A549 (cell line): ENCODE data around the gene PLCL1. TPM values are rescaled to one million over a fixed set of nuclear protein-coding genes. Genes with fewer than 3 reads are reported as not detected.

ENCODE experiments used
- ATAC-seq, 2 experiments: fragments of 200-7000 bp in 1 of 2; fragments of >200 bp in 1 of 2; cut with Nextera tagmentation in 1 of 2; cut with Tn5 transposase in 1 of 2; 3 replicates each; pipeline versions ENCODE4 v1.8.0 to v1.9.1; 2018 to 2020; ENCODE audit warnings: mild to moderate bottlenecking in 1 of 2, moderate library complexity in 1 of 2
- CTCF ChIA-PET: fragments of 300-600 bp; sonication (Branson Sonifier 250); formaldehyde crosslinking; extraction: SDS; loops from one replicate; lab custom pipeline; 2021; ENCODE audit warnings: antibody characterized with exemption, inconsistent platforms; lab: Yijun Ruan, JAX
- POLR2A ChIA-PET: fragments of 350-600 bp; formaldehyde crosslinking; extraction: SDS; loops from one replicate; lab custom pipeline; 2021; ENCODE audit warnings: antibody characterized with exemption, inconsistent platforms; lab: Yijun Ruan, JAX
- DNase-seq, 2 experiments: peaks; one replicate each; pipeline versions ENCODE4 v3.0.0 to v3.0.0-alpha.2; 2011 to 2016; ENCODE audit warnings: low read depth in 1 of 2, low spot score in 1 of 2
- FAIRE-seq: peaks from 2 replicates; lab custom pipeline; 2011; peaks lifted over from hg19 to GRCh38; lab: Jason Lieb, UNC
- H3K27ac ChIP-seq, 2 experiments: fragments of >200 bp; sonication (Bioruptor Twin); formaldehyde crosslinking; 3 replicates each; pipeline ENCODE4 v1.5.1; 2016 to 2017
- H3K4me1 ChIP-seq: fragments of >200 bp; sonication (Bioruptor Twin); formaldehyde crosslinking; 3 replicates; pipeline ENCODE4 v1.6.1; 2016
- H3K4me2 ChIP-seq: fragments of >200 bp; sonication (Bioruptor Twin); formaldehyde crosslinking; 3 replicates; pipeline ENCODE4 v1.6.1; 2016
- H3K4me3 ChIP-seq: fragments of >200 bp; sonication (Bioruptor Twin); formaldehyde crosslinking; 3 replicates; pipeline ENCODE4 v1.5.1; 2016
- H3K9me3 ChIP-seq: fragments of >200 bp; sonication (Bioruptor Twin); formaldehyde crosslinking; 3 replicates; pipeline ENCODE4 v1.6.1; 2016
- ATOH8 ChIP-seq: fragments of 250-450 bp; sonication (Bioruptor Pico); IDR thresholded peaks from 2 replicates; pipeline ENCODE4 v1.5.0; 2020; ENCODE audit warnings: low read depth, mild to moderate bottlenecking, moderate library complexity
- CEBPB ChIP-seq, 2 experiments: fragments of >200 bp in 1 of 2; sonication (Bioruptor Twin) in 1 of 2; formaldehyde crosslinking in 1 of 2; IDR thresholded peaks; 2 replicates each; pipeline ENCODE4 v1.6.1; 2012 to 2016
- FOSB ChIP-seq: fragments of 250-450 bp; sonication (Bioruptor Pico); IDR thresholded peaks from 2 replicates; pipeline ENCODE4 v1.5.0; 2020; ENCODE audit warnings: mild to moderate bottlenecking, moderate library complexity
- FOSL2 ChIP-seq, 2 experiments: fragments of 450-650 bp in 1 of 2; fragments of >200 bp in 1 of 2; sonication (Bioruptor Twin) in 1 of 2; formaldehyde crosslinking; IDR thresholded peaks; 2 replicates each; pipeline versions ENCODE4 v1.5.0 to v1.6.1; 2016 to 2020; ENCODE audit warnings: mild to moderate bottlenecking in 1 of 2, moderate library complexity in 1 of 2
- FOXS1 ChIP-seq: fragments of 250-450 bp; sonication (Bioruptor Pico); IDR thresholded peaks from 2 replicates; pipeline ENCODE4 v1.5.0; 2020; ENCODE audit warnings: mild to moderate bottlenecking, moderate library complexity
- GATA3 ChIP-seq: IDR thresholded peaks from 2 replicates; pipeline ENCODE4 v1.6.1; 2012; ENCODE audit warnings: borderline replicate concordance
- HDAC2 ChIP-seq: fragments of 200-600 bp; sonication (generic); IDR thresholded peaks from 2 replicates; pipeline ENCODE4 v1.6.1; 2016
- HES2 ChIP-seq: fragments of >200 bp; sonication (Bioruptor Twin); formaldehyde crosslinking; IDR thresholded peaks from 2 replicates; pipeline ENCODE4 v1.6.1; 2016
- HEYL ChIP-seq: fragments of 250-450 bp; sonication (Bioruptor Pico); IDR thresholded peaks from 2 replicates; pipeline ENCODE4 v1.8.0; 2021; ENCODE audit warnings: mild to moderate bottlenecking, moderate library complexity
- HOXB5 ChIP-seq: fragments of 250-450 bp; sonication (Bioruptor Pico); IDR thresholded peaks from 2 replicates; pipeline ENCODE4 v1.5.0; 2020; ENCODE audit warnings: mild to moderate bottlenecking, moderate library complexity
- JUNB ChIP-seq: fragments of >200 bp; sonication (Bioruptor Twin); formaldehyde crosslinking; IDR thresholded peaks from 2 replicates; pipeline ENCODE4 v1.6.1; 2016
- KDM1A ChIP-seq: fragments of 200-600 bp; sonication (generic); IDR thresholded peaks from 2 replicates; pipeline ENCODE4 v1.6.1; 2016; ENCODE audit warnings: low read depth, mild to moderate bottlenecking
- MAFK ChIP-seq: fragments of 450-650 bp; IDR thresholded peaks from 2 replicates; pipeline ENCODE4 v1.6.1; 2014; ENCODE audit not compliant: partially characterized antibody
- MAZ ChIP-seq: fragments of 150-350 bp; IDR thresholded peaks from 2 replicates; pipeline ENCODE4 v1.6.1; 2014; ENCODE audit warnings: antibody characterized with exemption, low read depth, low read length, borderline replicate concordance
- MYC ChIP-seq: IDR thresholded peaks from 2 replicates; pipeline ENCODE4 v1.6.1; 2012; ENCODE audit warnings: mild to moderate bottlenecking, inconsistent platforms, low read length, improper control_type of control experiment, borderline replicate concordance
- NPAS2 ChIP-seq: fragments of 250-450 bp; sonication (Bioruptor Pico); IDR thresholded peaks from 2 replicates; pipeline ENCODE4 v1.8.0; 2022; ENCODE audit warnings: mild to moderate bottlenecking, moderate library complexity, borderline replicate concordance
- NR3C1 ChIP-seq: fragments of >200 bp; sonication (Bioruptor Twin); formaldehyde crosslinking; IDR thresholded peaks from 3 replicates; pipeline ENCODE4 v1.6.1; 2017
- PBX3 ChIP-seq: IDR thresholded peaks from 2 replicates; pipeline ENCODE4 v1.6.1; 2012
- RAD21 ChIP-seq, 2 experiments: fragments of >200 bp in 1 of 2; sonication (Bioruptor Twin) in 1 of 2; formaldehyde crosslinking in 1 of 2; IDR thresholded peaks in 1 of 2; conservative IDR thresholded peaks in 1 of 2; 2 replicates in 1 of 2; 3 replicates in 1 of 2; pipeline ENCODE4 v1.6.1; 2012 to 2018; ENCODE audit warnings: inconsistent platforms in 1 of 2
- RARB ChIP-seq: fragments of 250-450 bp; sonication (Bioruptor Pico); IDR thresholded peaks from 2 replicates; pipeline ENCODE4 v1.8.0; 2021; ENCODE audit warnings: mild to moderate bottlenecking, moderate library complexity
- RCOR1 ChIP-seq: fragments of 150-350 bp; IDR thresholded peaks from 2 replicates; pipeline ENCODE4 v1.6.1; 2014; ENCODE audit warnings: antibody characterized with exemption, low read length, low read depth
- RFX5 ChIP-seq: fragments of 450-650 bp; IDR thresholded peaks from 2 replicates; pipeline ENCODE4 v1.7.1; 2014; ENCODE audit warnings: antibody characterized with exemption, mild to moderate bottlenecking, moderate library complexity
- RNF2 ChIP-seq: fragments of 200-600 bp; sonication (generic); IDR thresholded peaks from 2 replicates; pipeline ENCODE4 v1.6.1; 2016; ENCODE audit warnings: low read depth, mild to moderate bottlenecking, antibody characterized with exemption, moderate library complexity, borderline replicate concordance
- SMC3 ChIP-seq: fragments of >200 bp; sonication (Bioruptor Twin); formaldehyde crosslinking; IDR thresholded peaks from 3 replicates; pipeline ENCODE4 v1.6.1; 2018; ENCODE audit warnings: inconsistent platforms
- TFCP2L1 ChIP-seq: fragments of 250-450 bp; sonication (Bioruptor Pico); IDR thresholded peaks from 2 replicates; pipeline ENCODE4 v1.5.0; 2021; ENCODE audit warnings: mild to moderate bottlenecking
- ZC3H11A ChIP-seq: fragments of 450-650 bp; IDR thresholded peaks from 2 replicates; pipeline ENCODE4 v1.6.1; 2014; ENCODE audit warnings: antibody characterized with exemption, mild to moderate bottlenecking
- ZNF302 ChIP-seq: fragments of 250-450 bp; sonication (Bioruptor Pico); IDR thresholded peaks from 2 replicates; pipeline ENCODE4 v1.9.0; 2021; ENCODE audit warnings: inconsistent platforms, mild to moderate bottlenecking, moderate library complexity
- WGBS: methylation state at CpG from one replicate; pipeline ENCODE4 v1.1.6; 2017; ENCODE audit errors: missing lambda C conversion rate; 5-methylcytosine and 5-hydroxymethylcytosine counted together
- polyA plus RNA-seq, 4 experiments: library from polyadenylated mRNA; depleted of rRNA in 3 of 4; stranded (reverse); fragments of >200 nt; fragmentation: RNase III in 1 of 4; extraction: RNeasy Plus Mini Kit Qiagen cat#74134 plus additional on column Dnase treatment in 1 of 4; gene quantifications; 2 replicates in 3 of 4; 3 replicates in 1 of 4; pipeline ENCODE4 v1.2.3, GENCODE V29; 2011 to 2017

Gene PLCL1
- polyA plus RNA-seq, 2 of the 4 experiments (the other 2 are of a cell fraction), result 0.03 TPM

GRCh38 chr2:197885126-197885525, 80.7 kb downstream of the PLCL1 start:
- ChIA-PET CTCF (no interaction called here), POLR2A (no interaction called here)
- TF ChIP-seq ZC3H11A (no peak), RARB (no peak), RNF2 (no peak)
- DNase-seq, result no peak
- Histone ChIP-seq H3K27ac (no peak overlapping the region), H3K4me2 (no peak overlapping the region), H3K9me3 (no peaks in the 10 kb centered on the region), H3K4me1 (no peaks in the 10 kb centered on the region), H3K4me3 (no peak overlapping the region)
- no peak for FAIRE-seq
- ATAC-seq, result no peak
- WGBS, result 63% methylated on average over 3 of the region's 3 CpGs

- Histone ChIP-seq H3K27ac (no peak overlapping the region), H3K4me2 (no peak overlapping the region), H3K4me1 (no peaks in the 10 kb centered on the region), H3K9me3 (no peaks in the 10 kb centered on the region), H3K4me3 (no peak overlapping the region)
- ATAC-seq, result no peak
- WGBS, result 53% methylated on average over 4 of the region's 4 CpGs
- FAIRE-seq, result no peak
- DNase-seq, result no peak
- ChIA-PET CTCF (no interaction called here), POLR2A (no interaction called here)
- no peak for TF ChIP-seq HES2
- TF ChIP-seq PBX3, result no peak
- TF ChIP-seq RAD21 (conservative IDR thresholded peaks at IDR 0.05 in 1 of 2, IDR thresholded peaks at IDR 0.05 in 1 of 2), result no peak
- no peak for TF ChIP-seq HEYL (CRISPR knock-in tag)
These were observed 81.2 kb downstream of the PLCL1 start for GRCh38 chr2:197885587-197885986.

- ATAC-seq (no peak), DNase-seq (no peak), FAIRE-seq (no peak)
- H3K9me3 ChIP-seq, result no peaks in the 10 kb centered on the region
- no peak overlapping the region for H3K27ac ChIP-seq
- no peak overlapping the region for H3K4me3 ChIP-seq
- no peak overlapping the region for H3K4me2 ChIP-seq
- 23% methylated on average over 1 of the region's 1 CpG for WGBS
- H3K4me1 ChIP-seq, result no peaks in the 10 kb centered on the region
- CTCF ChIA-PET, result no interaction called here
- POLR2A ChIA-PET, result no interaction called here
- TF ChIP-seq NPAS2 (CRISPR knock-in tag) (no peak), CEBPB (IDR thresholded peaks at IDR 0.05) (no peak), MAFK (no peak), SMC3 (no peak), JUNB (no peak), FOSB (CRISPR knock-in tag) (no peak), TFCP2L1 (CRISPR knock-in tag) (no peak)
These were observed 83.9 kb downstream of the PLCL1 start for GRCh38 chr2:197888321-197888720.

GRCh38 chr2:197889041-197889440, 84.6 kb downstream of the PLCL1 start:
- 5% methylated on average over 2 of the region's 2 CpGs for WGBS
- DNase-seq (no peak), FAIRE-seq (no peak), ATAC-seq (no peak)
- Histone ChIP-seq H3K4me2 (no peak overlapping the region), H3K9me3 (no peaks in the 10 kb centered on the region), H3K4me3 (no peak overlapping the region), H3K4me1 (no peaks in the 10 kb centered on the region), H3K27ac (no peak overlapping the region)
- CTCF ChIA-PET, result interaction anchor here (1.9 kb wide), 1 partner anchor 21 kb away, joined by 5 read pairs; no protein-coding TSS in a partner anchor
- no peak for TF ChIP-seq RARB
- 0 out of 2 replicates have a peak, but pooled peaks have one; percentile 28 for TF ChIP-seq RFX5
- POLR2A ChIA-PET, result no interaction called here

GRCh38 chr2:197890168-197890567, 85.8 kb downstream of the PLCL1 start:
- H3K4me2 ChIP-seq, result no peak overlapping the region
- FAIRE-seq (no peak), ATAC-seq (no peak)
- ChIA-PET POLR2A (no interaction called here), CTCF (interaction anchor here (1.9 kb wide), 1 partner anchor 20 kb away, joined by 5 read pairs; no protein-coding TSS in a partner anchor)
- H3K9me3 ChIP-seq, result no peaks in the 10 kb centered on the region
- no peaks in the 10 kb centered on the region for H3K4me1 ChIP-seq
- WGBS, result 44% methylated on average over 1 of the region's 1 CpG
- TF ChIP-seq GATA3 (no peak), FOXS1 (CRISPR knock-in tag) (no peak), RCOR1 (no peak), RARB (no peak), ATOH8 (CRISPR knock-in tag) (no peak), HOXB5 (CRISPR knock-in tag) (no peak), MYC (no peak), NR3C1 (no peak), JUNB (no peak), KDM1A (no peak), ZNF302 (CRISPR knock-in tag) (no peak), MAZ (no peak), HDAC2 (no peak), FOSL2 (IDR thresholded peaks at IDR 0.05) (no peak), FOSL2 (CRISPR knock-in tag; IDR thresholded peaks at IDR 0.05) (no peak)
- TF ChIP-seq, all 56 proteins: peak for 0
- Histone ChIP-seq H3K4me3 (no peak overlapping the region), H3K27ac (no peak overlapping the region)
- DNase-seq, result no peak
